GM21737 (cell line): ENCODE measurements around the gene SKA2.
"Not testable (repeated sequence)": the region's sequence is repeated elsewhere in the genome, so short reads cannot be mapped to it uniquely, and the experiment has no call there.

Experiments used
- ATAC-seq: cut with Tn5 transposase; IDR thresholded peaks from one replicate; pipeline ENCODE4 v1.9.1; 2021; ENCODE audit warnings: mild to moderate bottlenecking, moderate library complexity; ENCODE audit not compliant: unreplicated experiment

The SKA2 gene

DNA sequence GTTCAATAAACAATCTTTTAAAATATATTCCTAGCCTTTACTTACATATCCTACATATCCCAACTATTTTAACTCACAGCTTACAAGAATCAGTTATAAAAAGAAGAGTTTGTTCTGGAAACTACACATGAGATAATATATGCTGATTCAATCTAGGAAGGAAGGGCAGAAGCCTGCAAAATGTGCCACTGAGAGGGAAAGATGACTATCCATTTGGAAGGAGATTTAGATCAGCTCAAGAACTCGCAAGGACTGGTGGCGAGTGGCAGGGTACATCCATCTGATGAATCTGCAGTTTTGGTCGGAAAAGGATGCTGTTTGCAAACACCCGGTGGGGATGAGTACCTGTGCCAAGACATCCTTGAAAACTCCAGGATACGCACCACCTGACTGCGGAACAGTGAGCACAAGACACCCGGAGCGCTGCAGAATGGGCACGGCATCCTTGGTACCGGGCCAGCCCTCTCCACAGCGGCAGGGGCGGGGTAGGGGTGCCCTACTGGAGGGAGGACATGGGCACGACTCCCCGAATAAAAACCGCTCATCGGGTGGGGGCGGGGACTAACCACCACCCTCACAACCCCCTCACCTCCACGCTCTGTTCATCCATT lies 49.0 kb downstream of the SKA2 start:
- peak; percentile 18 for ATAC-seq

DNA sequence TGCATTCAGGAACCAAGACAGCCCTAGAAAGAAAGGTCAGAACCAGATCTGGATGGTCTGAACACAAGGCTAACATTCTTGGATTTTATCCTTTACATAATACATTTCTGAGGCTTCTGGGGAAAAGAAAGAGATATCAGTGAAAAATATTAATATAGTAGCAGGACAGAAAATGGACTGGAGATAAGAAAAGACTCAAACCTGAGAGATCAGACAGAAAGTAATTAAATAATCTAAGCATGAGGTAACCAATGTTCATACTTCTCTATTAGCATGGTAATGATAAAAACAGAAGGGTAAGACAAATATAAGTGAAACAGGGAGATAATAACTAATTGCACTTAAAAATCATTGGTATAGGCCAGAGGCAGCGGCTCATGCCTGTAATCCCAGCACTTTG lies 53.8 kb downstream of the SKA2 start:
- ATAC-seq = no peak

DNA sequence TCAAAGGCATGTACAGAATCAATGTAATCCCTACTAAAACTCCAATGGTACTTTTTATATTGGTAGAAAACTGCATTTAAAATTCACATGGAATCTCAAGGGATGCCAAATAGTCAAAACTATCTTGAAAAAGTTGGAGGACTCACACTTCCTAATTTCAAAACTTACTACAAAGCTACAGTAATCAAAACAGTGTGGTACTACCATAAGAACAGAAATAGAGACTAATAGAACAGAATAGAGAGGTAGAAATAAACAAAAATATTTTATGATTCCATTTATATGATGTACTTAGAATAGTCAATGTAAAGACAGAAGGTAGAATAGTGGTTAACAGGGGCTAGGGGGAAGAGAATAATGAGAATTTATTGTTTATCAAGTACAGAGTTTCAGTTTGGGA lies 57.1 kb downstream of the SKA2 start:
- ATAC-seq = no peak

DNA sequence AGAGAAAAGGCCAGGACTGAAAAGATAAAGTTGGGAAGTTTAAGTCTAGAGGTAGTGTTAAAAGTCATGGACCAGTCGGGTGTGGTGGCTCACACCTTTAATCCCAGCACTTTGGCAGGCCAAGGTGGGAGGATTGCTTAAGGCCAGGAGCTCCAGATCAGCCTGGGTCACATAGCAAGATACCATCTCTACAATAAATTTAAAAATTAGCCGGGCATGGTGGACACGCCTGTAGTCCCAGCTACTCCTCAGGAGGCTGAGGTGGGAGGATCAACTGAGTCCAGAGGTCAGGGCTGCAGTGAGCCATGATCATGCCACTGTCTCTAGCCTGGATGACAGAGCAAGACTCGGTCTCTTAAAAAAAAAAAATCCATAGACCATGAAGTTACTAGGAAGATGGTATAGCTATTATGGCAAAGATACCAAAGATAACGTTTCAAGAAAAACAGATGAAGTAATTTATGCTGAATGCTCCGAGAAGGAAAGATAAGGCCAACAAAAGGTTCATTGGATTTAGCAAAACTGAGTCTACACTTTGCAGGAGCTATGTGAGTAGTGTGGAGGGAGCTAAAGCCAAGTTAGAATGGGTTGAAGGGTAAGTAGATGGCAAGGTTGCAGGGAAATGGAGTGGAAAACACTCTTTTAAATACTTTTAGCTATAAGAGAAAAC lies 60.0 kb downstream of the SKA2 start:
- ATAC-seq = no peak

- ATAC-seq = no peak
Measured at GRCh38 chr17:59093702-59094231, 61.2 kb downstream of the SKA2 start.

GRCh38 chr17:59093145-59093701 lies 61.8 kb downstream of the SKA2 start:
- ATAC-seq = no peak

GRCh38 chr17:59090593-59090992 lies 64.4 kb downstream of the SKA2 start:
- ATAC-seq = not testable (repeated sequence)

DNA sequence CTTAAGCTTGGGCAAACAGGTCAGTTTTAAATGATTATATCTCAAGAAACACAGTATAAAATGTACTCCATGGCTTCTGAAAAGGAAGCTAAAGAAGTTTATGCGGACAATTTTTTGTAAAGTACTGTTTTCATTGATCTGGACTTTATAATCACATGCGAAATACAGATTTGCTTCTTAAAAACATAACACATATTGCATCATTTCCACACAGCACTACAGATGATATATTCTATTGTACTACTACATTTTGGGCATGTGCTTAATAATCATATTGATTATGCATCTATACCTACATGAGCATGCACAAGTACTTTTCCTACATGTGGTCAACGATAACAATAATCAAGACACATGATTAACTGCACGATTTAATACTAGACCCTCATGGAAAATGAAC lies 70.8 kb downstream of the SKA2 start:
- no peak for ATAC-seq

GRCh38 chr17:59074494-59074893 lies 80.5 kb downstream of the SKA2 start:
- no peak for ATAC-seq

- ATAC-seq = no peak
Measured at GRCh38 chr17:59073972-59074371, 81.0 kb downstream of the SKA2 start.

DNA sequence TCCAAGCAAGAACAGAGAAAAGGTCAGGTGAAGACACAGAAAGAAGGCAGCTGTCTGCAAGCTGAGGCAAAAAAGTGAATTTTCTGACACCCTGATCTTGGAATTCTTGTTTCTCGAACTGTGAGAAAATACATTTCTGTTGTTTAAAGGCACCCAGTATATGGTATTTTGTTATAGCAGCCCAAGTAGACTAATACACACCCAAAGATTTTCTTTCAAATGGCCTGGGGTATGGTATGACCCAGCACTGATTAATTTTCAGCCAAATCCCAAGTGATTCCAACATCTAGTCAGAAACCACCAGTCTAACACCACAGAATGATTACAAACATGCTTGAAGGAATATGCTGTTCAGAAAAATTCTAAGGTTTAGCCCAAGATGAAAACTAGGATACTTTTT lies 85.1 kb downstream of the SKA2 start:
- ATAC-seq = no peak

- no peak for ATAC-seq
Measured at GRCh38 chr17:59067756-59068155, 87.2 kb downstream of the SKA2 start.

GRCh38 chr17:59067340-59067739 lies 87.6 kb downstream of the SKA2 start:
- ATAC-seq = no peak

- ATAC-seq = no peak
Measured at GRCh38 chr17:59062509-59062908, 92.5 kb downstream of the SKA2 start.
